SK-N-SH treated with all-trans-retinoic acid at 6 μM for 48 hours (cell line): ENCODE data around the gene CFAP57.

Source experiments
- ARNTL ChIP-seq: fragments of 450-650 bp; formaldehyde crosslinking; IDR thresholded peaks from 2 replicates; pipeline ENCODE4 v1.5.0; 2020; ENCODE audit warnings: low read depth, mild to moderate bottlenecking, moderate library complexity, borderline replicate concordance
- CREB5 ChIP-seq: fragments of 250-450 bp; sonication (Bioruptor Pico); IDR thresholded peaks from 2 replicates; pipeline ENCODE4 v1.5.1; 2020; ENCODE audit warnings: low read depth, mild to moderate bottlenecking, moderate library complexity
- CSDC2 ChIP-seq: fragments of 250-450 bp; sonication (Bioruptor Pico); IDR thresholded peaks from 2 replicates; pipeline ENCODE4 v1.5.0; 2020; ENCODE audit warnings: mild to moderate bottlenecking, moderate library complexity
- GLIS3 ChIP-seq: fragments of 250-450 bp; sonication (Bioruptor Pico); IDR thresholded peaks from 2 replicates; pipeline ENCODE4 v1.5.0; 2020; ENCODE audit warnings: mild to moderate bottlenecking, moderate library complexity
- OSR1 ChIP-seq: fragments of 250-450 bp; sonication (Bioruptor Pico); IDR thresholded peaks from 2 replicates; pipeline ENCODE4 v1.8.0; 2022; ENCODE audit warnings: moderate library complexity, mild to moderate bottlenecking, inconsistent platforms
- PATZ1 ChIP-seq: fragments of 250-450 bp; sonication (Bioruptor Pico); IDR thresholded peaks from 2 replicates; pipeline ENCODE4 v1.8.0; 2020; ENCODE audit warnings: mild to moderate bottlenecking, moderate library complexity, borderline replicate concordance
- POU6F1 ChIP-seq: fragments of 250-450 bp; sonication (Bioruptor Pico); IDR thresholded peaks from 2 replicates; pipeline ENCODE4 v1.8.0; 2021; ENCODE audit warnings: low read depth, mild to moderate bottlenecking, moderate library complexity, borderline replicate concordance
- PPARA ChIP-seq: fragments of 250-450 bp; sonication (Bioruptor Pico); IDR thresholded peaks from 2 replicates; pipeline ENCODE4 v1.5.0; 2020; ENCODE audit warnings: mild to moderate bottlenecking, borderline replicate concordance
- RARB ChIP-seq: fragments of 250-450 bp; sonication (Bioruptor Pico); IDR thresholded peaks from 2 replicates; pipeline ENCODE4 v1.8.0; 2021; ENCODE audit warnings: mild to moderate bottlenecking, moderate library complexity
- TOX ChIP-seq: fragments of 250-450 bp; sonication (Bioruptor Pico); IDR thresholded peaks from 2 replicates; pipeline ENCODE4 v1.8.0; 2021; ENCODE audit warnings: mild to moderate bottlenecking, moderate library complexity, borderline replicate concordance
- TSHZ2 ChIP-seq: fragments of 250-450 bp; sonication (Bioruptor Pico); IDR thresholded peaks from 2 replicates; pipeline ENCODE4 v1.5.0; 2020; ENCODE audit warnings: mild to moderate bottlenecking, moderate library complexity
- ZFP3 ChIP-seq: fragments of 250-450 bp; sonication (Bioruptor Pico); IDR thresholded peaks from 2 replicates; pipeline ENCODE4 v1.5.0; 2020; ENCODE audit warnings: mild to moderate bottlenecking, moderate library complexity
- ZFP30 ChIP-seq: fragments of 450-650 bp; formaldehyde crosslinking; IDR thresholded peaks from 2 replicates; pipeline ENCODE4 v1.5.0; 2022; ENCODE audit warnings: mild to moderate bottlenecking, moderate library complexity
- ZNF565 ChIP-seq: fragments of 450-650 bp; formaldehyde crosslinking; conservative IDR thresholded peaks from 2 replicates; pipeline ENCODE4 v1.5.0; 2020; ENCODE audit warnings: low read depth, mild to moderate bottlenecking, moderate library complexity

- TF ChIP-seq ARNTL (CRISPR knock-in tag) (no peak), TOX (no peak), ZNF565 (CRISPR knock-in tag) (no peak), CREB5 (CRISPR knock-in tag) (no peak), ZFP3 (CRISPR knock-in tag) (no peak), TSHZ2 (CRISPR knock-in tag) (no peak), PATZ1 (CRISPR knock-in tag) (no peak), POU6F1 (CRISPR knock-in tag) (no peak), OSR1 (CRISPR knock-in tag) (no peak), ZFP30 (CRISPR knock-in tag) (no peak), RARB (CRISPR knock-in tag) (no peak), PPARA (CRISPR knock-in tag) (no peak), GLIS3 (no peak), CSDC2 (no peak)
These were observed 101.6 kb downstream of the CFAP57 start for GRCh38 chr1:43273708-43274107.
